GM03348 (cell line): Measurements from ENCODE around the gene ZNF681.
"Not testable (repeated sequence)": the region's sequence is repeated elsewhere in the genome, so short reads cannot be mapped to it uniquely, and the experiment has no call there.

ENCODE experiments used
- DNase-seq: peaks from one replicate; pipeline ENCODE4 v3.0.0; 2012; ENCODE audit warnings: low spot score

Gene ZNF681

DNA sequence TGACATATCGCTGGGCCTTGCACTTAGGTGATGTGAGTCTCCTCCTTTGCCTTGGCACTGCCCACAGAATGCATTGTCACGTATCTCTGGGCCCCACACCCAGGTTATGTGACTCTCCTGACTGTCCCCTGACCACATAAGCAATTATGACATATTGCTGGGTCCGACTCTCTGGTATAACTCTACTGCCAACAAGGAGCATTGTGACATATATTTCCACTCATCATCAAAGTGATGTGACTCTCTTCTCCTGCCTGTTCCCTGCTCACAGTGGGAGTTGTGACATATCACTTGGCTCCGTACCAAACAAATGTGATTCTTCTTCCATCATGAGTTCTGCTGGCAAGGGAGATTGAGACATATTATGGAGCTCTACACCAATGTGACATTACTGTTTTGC, 15.4 kb upstream of the ZNF681 start:
- no peak for DNase-seq

GRCh38 chr19:23772675-23773063, 14.0 kb upstream of the ZNF681 start:
- no peak for DNase-seq

- DNase-seq, result no peak
Measured at GRCh38 chr19:23771761-23772674, 13.3 kb upstream of the ZNF681 start.

- no peak for DNase-seq
Measured at GRCh38 chr19:23771316-23771715, 12.6 kb upstream of the ZNF681 start.

DNA sequence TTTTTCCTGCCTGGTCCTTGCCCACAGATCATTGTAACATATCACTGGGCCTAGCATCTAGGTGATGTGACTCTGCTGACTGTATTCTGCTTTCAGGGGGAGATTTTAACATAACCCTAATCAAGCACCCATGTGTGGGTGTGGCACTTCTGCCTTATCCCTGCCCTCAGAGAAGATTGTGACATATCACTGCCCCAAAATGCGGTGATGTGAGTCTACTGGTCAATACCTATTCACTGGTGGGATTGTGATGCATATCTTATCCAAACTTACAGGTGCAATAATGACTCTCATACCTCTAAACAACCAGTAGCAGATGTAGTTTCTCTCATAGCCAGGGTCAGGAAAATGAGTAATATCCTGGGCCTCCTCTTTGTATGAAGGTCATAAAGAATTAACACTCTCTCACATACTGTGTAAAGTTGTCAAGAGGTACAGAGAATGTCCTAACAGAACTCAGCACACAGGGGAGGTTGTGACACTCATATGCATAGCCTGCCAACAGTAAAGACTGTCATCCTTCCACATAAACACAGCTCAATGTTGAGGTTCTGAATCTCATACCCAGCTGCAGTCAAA, 12.1 kb upstream of the ZNF681 start:
- DNase-seq, result no peak

GRCh38 chr19:23769691-23770468, 11.2 kb upstream of the ZNF681 start:
- no peak for DNase-seq

GRCh38 chr19:23766951-23767350, 8.3 kb upstream of the ZNF681 start:
- DNase-seq, result no peak

DNA sequence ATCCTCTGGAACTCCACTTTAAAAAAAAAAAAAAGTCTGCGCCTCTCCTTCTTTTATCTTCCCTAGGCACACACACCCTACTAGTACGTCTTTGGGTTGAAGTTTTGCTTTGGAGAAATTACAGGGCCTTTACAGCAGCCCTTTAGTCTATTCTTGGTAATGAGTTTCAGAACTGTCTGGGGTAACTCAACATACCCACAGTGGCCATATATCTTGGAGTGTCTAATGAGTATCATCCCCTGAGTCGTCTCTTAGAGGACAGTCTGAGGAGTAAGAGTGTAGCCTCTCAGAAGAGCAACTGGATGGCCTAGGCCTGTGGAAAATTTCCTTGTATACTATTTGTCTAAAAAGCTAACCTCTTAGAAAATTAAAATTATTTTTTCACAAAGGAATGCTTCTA, 6.1 kb upstream of the ZNF681 start:
- DNase-seq, result no peak

- DNase-seq, result peak; percentile 68
Measured at GRCh38 chr19:23762884-23763711, 4.4 kb upstream of the ZNF681 start.

GRCh38 chr19:23762548-23762883, 3.8 kb upstream of the ZNF681 start:
- DNase-seq, result no peak

GRCh38 chr19:23760326-23760725, 1.6 kb upstream of the ZNF681 start:
- DNase-seq, result not testable (repeated sequence)

DNA sequence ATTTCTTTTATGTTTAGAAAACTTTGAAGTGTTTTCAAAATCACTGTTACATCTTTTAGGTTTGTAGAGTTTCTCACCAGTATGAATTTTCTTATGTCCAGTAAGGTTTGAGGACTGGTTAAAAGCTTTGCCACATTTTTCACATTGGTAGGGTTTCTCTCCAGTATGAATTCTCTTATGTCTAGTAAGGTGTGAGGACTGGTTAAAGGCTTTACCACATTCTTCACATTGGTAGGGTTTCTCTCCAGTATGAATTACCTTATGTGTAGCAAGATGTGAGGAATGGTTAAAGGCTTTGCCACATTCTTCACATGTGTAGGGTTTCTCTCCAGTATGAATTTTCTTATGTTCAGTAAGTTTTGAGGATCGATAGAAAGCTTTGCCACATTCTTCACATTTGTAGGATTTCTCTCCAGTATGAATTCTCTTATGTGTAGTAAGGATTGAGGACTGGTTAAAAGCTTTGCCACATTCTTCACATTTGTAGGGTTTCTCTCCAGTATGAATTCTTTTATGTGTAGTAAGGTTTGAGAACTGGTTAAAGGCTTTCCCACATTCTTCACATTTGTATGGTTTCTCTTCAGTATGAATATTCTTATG, 15.0 kb downstream of the ZNF681 start:
- DNase-seq, result not testable (repeated sequence)

DNA sequence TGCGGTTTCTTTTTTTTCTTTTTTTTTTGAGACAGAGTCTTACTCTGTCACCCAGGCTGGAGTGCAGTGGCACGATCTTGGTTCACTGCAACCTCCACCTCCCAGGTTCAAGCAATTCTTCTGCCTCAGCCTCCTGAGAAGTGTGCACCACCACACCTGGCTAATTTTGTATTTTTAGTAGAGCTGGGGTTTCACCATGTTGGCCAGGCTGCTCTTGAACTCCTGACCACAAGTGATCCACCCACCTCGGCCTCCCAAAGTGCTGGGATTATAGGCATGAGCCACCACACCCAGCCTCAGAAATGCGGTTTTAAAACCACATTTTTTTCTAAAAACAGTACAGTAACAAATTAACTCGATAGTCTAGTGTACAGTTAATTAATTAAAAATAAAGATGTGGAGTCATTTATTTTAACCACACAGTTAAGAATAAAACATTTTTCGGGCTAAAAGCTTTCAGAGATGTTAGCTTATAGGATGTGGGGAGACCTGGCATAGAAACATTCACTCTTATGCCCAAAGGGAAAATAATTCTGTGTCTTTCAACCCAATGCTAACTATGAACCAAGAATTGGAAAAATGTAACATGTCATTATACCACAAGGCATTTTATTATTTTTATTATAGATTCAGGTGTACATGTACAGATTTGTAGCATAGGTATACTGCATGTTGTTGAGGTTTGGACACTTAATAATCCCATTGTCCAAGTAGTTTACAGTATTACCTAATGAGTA, 27.8 kb downstream of the ZNF681 start:
- DNase-seq, result not testable (repeated sequence)

DNA sequence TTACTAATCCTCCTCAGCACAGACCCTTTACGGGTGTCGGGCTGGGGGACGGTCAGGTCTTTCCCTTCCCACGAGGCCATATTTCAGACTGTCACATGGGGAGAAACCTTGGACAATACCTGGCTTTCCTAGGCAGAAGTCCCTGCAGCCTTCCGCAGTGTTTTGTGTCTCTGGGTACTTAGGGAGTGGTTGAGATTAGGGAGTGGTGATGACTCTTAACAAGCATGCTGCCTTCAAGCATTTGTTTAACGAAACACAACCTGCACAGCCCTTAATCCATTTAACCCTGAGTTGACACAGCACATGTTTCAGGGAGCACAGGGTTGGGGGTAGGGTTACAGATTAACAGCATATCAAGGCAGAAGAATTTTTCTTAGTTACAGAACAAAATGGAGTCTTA, 34.5 kb downstream of the ZNF681 start:
- DNase-seq, result not testable (repeated sequence)

DNA sequence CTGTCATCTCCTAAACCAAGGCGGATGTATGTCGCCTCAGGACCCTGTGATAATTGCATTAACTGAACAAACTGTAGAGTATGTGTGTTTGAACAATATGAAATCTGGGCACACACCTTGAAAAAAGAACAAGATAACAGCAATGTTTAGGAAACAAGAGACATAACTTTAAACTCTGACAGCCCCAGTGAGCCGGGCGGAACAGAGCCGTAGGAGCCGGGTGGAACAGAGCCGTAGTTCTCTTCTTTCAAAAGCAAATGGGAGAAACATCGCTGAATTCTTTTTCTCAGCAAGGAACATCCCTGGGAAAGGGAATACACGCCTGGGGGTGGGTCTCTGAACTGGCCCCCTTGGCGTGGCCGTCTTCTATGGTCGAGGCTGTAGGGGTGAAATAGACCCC, 39.9 kb downstream of the ZNF681 start:
- no peak for DNase-seq

DNA sequence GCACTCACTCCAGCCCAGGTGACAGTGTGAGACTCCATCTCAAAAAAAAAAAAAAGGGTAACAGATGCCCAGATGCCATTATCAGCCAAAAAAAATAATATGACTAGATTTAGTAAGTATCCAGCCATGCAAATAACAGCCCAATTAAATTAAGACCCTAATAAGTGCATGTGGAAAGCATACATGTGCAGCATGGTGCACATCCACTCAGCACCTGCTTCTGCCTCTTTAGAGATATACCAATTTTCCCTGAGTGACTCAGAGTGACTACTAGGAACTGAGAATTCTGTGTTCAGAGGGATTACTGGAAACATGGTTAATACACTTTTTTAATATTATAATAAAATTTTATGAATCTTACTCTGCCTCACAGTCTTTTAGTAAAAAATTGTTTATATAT, 41.9 kb downstream of the ZNF681 start:
- DNase-seq, result no peak

GRCh38 chr19:23709347-23709746, 49.3 kb downstream of the ZNF681 start:
- no peak for DNase-seq

- DNase-seq, result no peak
Measured at GRCh38 chr19:23706657-23707056, 52.0 kb downstream of the ZNF681 start.

DNA sequence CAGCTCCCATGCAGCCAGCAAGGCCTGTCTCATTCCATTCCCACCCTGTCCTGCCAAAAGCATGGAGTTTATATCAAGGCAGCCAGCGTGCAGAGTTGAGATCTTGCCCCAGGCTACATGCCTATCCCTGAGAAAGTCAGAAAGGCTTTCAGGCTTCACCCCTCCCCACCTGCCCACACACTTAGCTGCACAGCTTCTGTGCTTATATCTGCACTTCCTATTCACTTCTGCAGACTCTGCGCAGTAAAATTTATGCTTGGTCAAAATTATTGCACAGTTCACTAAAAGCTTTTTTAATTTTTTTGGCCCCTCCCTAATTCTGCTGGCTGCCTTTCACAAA, 59.2 kb downstream of the ZNF681 start:
- DNase-seq, result no peak

- no peak for DNase-seq
Measured at GRCh38 chr19:23698711-23699520, 59.8 kb downstream of the ZNF681 start.
